ENCODE measurements around the gene WNT4. TPM values are rescaled to one million over a fixed set of nuclear protein-coding genes. Genes with fewer than 3 reads are reported as not detected.

The WNT4 gene
- under 1 TPM in 1 of 2 donors, not detected in 1; 0.16 TPM for total RNA-seq

DNA sequence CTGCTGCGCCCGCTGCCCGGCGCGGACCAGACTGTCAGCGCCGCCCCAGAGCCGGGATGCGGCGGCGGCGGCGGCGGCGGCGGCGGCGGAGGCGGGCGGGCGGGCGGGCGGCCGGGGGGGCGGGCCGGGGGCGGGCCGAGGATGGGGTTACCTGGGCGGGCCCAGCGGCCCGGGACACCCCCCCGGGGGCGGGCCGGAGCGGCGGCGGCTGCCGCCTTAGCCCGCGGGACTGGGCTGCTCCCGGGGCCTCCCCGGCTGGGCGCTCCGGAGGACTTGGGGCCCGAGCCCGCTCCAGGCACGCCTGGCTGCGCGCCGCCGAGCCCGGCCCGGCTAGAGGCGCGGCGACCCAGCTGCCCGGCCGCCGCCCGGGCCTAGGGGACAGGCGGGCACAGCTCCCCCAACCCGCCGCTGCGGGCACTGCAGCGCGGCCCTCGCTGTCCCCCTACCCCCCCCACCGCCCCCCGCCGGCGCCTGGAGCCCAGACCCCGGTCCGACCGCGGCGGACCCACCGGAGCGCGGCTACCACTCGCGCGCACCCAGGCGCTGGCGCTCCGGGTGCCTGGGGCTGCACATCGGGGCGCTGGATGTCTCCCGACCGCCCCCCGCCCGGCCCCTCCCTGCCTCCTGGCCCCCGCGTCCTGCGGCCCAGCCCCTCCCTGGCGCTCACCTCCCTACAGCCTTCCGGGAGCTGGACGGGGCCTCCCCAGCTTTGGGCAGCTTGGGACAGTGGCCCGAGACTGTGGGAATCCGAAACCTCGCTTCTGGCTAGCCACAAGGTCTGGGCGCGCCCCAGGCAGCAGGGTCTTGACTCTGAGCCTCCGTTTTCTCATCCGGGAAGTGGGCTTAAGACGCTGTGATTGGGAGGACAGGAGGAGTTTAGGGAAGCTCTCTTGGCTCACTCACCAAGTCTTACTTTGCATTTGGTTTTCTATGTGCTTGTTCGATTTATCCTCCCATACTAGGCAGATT is at the start of gene WNT4:
Gene WNT4 (minus strand): TSS at position 33 of the 969 bp plus-strand sequence. CDS start 175 bp downstream, outside the sequence.
- Histone ChIP-seq H3K9me3 (no peaks in the 10 kb centered on the region), H3K27ac (no peak within 1 kb of the TSS), H3K27me3 (no peaks in the 10 kb centered on the region), H3K4me3 (peak within 1 kb of the TSS; percentile 37 to 55), H3K4me1 (peaks cover 0 to 17% of the 10 kb centered on the region in 2 donors), H3K36me3 (no peaks in the 10 kb centered on the region)
- no peak for DNase-seq (ENCODE audit: low spot score)
- TF ChIP-seq, protein P1, sequence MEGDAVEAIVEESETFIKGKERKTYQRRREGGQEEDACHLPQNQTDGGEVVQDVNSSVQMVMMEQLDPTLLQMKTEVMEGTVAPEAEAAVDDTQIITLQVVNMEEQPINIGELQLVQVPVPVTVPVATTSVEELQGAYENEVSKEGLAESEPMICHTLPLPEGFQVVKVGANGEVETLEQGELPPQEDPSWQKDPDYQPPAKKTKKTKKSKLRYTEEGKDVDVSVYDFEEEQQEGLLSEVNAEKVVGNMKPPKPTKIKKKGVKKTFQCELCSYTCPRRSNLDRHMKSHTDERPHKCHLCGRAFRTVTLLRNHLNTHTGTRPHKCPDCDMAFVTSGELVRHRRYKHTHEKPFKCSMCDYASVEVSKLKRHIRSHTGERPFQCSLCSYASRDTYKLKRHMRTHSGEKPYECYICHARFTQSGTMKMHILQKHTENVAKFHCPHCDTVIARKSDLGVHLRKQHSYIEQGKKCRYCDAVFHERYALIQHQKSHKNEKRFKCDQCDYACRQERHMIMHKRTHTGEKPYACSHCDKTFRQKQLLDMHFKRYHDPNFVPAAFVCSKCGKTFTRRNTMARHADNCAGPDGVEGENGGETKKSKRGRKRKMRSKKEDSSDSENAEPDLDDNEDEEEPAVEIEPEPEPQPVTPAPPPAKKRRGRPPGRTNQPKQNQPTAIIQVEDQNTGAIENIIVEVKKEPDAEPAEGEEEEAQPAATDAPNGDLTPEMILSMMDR (IDR thresholded peaks at IDR 0.05) = peak; percentile 20 to 46

DNA sequence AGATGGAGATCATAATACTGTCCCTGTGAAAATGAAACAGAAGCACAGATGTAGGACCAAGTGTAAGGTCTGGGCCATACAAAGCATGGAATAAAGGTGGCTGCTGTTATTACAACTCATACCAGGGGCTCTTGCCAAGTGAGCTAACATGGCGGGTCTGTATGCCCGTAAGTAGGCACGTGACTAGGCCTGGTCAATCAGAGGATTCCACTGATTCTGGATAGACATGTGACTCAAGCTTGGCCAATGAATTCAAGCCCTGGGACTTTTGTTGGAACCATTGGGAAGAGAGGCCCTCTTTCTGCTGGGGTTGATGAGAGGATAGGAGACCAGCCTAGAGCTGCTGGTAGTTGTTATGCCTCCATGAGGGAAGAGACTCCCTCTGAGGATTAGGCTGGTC is 47.8 kb upstream of the WNT4 start:
- Histone ChIP-seq H3K36me3 (no peaks in the 10 kb centered on the region), H3K9me3 (no peaks in the 10 kb centered on the region), H3K27ac (no peak overlapping the region), H3K4me3 (no peak overlapping the region), H3K4me1 (no peaks in the 10 kb centered on the region), H3K27me3 (no peaks in the 10 kb centered on the region)
- TF ChIP-seq, protein P1 (IDR thresholded peaks at IDR 0.05) = no peak
- DNase-seq (ENCODE audit: low spot score) = no peak

DNA sequence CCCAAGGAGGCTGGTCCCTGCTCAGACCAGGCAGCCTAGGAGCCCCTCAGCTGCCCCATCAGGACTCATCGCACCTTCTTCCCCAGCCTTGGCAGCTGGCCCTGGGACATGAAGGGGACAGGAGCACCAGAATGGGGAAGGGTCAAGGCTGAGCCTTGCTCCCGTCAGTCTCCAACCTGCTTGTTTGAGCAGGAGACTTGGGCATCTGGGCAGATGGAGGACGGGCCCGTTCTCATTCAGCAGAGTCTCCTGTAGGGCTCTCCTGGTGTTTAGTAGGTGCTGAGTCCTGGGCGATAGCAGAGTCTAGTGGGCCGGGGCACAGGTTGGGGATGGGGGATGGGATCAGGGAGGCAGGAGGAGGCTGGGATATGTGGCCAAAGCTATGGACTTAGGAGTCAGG is 47.4 kb upstream of the WNT4 start:
- H3K27me3 ChIP-seq = no peaks in the 10 kb centered on the region
- H3K9me3 ChIP-seq = no peaks in the 10 kb centered on the region
- H3K27ac ChIP-seq = no peak overlapping the region
- H3K4me1 ChIP-seq = no peaks in the 10 kb centered on the region
- TF ChIP-seq, protein P1 (IDR thresholded peaks at IDR 0.05) = no peak
- no peaks in the 10 kb centered on the region for H3K36me3 ChIP-seq
- no peak overlapping the region for H3K4me3 ChIP-seq
- DNase-seq (ENCODE audit: low spot score) = no peak

DNA sequence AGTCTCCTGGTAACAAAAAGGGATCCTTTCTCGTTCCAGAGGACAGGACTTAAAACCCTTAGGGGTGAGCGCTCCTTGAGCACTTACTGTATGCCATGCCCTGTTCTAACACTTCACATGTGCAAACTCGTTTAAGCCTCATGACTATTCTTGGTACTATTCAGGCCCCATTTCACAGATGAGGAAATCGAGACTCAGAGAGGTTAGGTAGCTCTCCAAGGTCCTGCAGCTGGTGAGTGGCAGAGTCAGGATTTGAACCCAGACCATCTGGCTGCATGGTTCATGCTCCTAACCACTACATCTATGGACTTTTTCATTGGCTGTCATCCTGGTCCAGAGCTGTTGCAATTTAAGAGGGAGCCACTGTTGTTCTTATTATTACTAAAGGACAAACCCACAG is 46.7 kb upstream of the WNT4 start:
- no peak overlapping the region for H3K27ac ChIP-seq
- no peaks in the 10 kb centered on the region for H3K4me1 ChIP-seq
- H3K4me3 ChIP-seq = no peak overlapping the region
- TF ChIP-seq, protein P1 (IDR thresholded peaks at IDR 0.05) = no peak
- H3K9me3 ChIP-seq = no peaks in the 10 kb centered on the region
- DNase-seq (ENCODE audit: low spot score) = no peak
- H3K36me3 ChIP-seq = no peaks in the 10 kb centered on the region
- H3K27me3 ChIP-seq = no peaks in the 10 kb centered on the region

DNA sequence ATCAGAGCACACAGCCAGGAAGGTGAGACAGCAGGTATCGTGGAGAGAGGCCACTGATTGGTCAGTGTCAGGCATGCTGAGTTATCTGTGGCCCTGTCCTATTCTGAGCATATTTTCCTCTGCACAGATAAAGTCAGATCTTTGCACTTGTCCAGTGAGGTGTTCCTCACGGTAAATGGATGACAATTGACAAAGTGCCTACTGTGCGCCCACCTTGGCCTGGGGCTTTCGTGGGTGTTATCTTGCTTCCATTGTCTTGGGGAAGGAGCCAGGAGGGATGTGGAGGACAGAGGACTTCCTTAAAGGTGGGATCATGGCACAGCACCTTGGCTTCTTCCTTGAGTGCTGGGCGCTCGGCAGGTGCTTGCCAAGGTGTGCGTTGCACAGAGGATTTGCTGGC is 46.0 kb upstream of the WNT4 start:
- Histone ChIP-seq H3K4me3 (no peak overlapping the region), H3K27me3 (no peaks in the 10 kb centered on the region), H3K27ac (no peak overlapping the region), H3K9me3 (no peaks in the 10 kb centered on the region), H3K4me1 (no peaks in the 10 kb centered on the region), H3K36me3 (no peaks in the 10 kb centered on the region)
- DNase-seq (ENCODE audit: low spot score) = no peak
- TF ChIP-seq, protein P1 (IDR thresholded peaks at IDR 0.05) = no peak

All from right atrium auricular region (tissue), 2 donors.